CD4-positive, alpha-beta T cell treated with Interleukin-2 at 100 ng/mL for 4 hours (primary cell): ENCODE data around the gene PTPDC1.

Experiments used
- DNase-seq: peaks from one replicate; pipeline ENCODE4 v3.0.0-alpha.2; 2020; ENCODE audit warnings: low spot score

PTPDC1 gene

DNA sequence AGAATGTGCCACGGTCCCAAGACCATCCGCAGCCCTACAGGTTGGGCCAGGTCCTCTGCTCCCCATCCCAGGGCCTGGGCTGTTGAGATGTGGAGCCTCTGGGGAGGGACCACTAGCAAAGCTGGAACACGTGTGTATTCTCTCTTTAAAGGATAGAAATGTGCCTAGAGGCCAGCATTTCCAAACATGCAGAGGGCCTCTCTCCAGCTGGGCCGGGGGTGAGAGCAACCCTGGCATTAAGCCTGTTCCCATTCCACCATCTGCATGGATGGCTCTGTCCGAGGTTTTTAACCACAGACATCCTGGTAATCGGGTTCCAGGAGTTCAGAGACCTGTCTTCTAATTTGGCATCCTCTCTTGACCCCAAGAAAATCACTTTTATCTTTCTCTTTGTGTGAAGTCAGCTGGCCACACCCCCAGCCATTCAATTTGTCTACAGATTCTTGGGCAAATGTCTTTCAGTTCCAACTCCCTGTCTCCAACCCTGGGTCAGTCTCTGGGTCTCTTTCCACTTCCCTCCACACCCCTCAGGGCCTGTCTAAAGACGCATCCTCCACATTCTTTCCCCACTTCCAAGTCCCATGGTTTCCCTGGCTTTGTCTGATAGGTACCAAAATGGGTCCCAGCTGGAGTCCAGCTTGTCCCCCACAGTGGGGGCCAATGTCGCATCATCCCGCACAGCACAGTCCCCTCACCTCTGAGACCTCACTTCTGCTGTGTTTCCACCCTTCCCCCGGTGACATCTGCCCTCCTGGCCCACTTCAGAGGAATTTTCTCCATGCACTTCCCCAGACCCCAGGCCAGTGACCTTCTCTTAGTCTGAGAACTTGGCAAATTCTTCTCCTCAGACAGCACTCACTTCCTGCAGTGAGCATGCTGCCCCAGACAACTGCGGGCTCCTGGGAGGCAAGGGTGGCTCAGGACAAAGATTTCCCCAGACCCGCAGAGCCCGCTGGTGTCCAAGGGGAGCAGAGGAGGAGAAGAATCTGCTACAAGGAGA, 56.8 kb downstream of the PTPDC1 start:
- DNase-seq: no peak

DNA sequence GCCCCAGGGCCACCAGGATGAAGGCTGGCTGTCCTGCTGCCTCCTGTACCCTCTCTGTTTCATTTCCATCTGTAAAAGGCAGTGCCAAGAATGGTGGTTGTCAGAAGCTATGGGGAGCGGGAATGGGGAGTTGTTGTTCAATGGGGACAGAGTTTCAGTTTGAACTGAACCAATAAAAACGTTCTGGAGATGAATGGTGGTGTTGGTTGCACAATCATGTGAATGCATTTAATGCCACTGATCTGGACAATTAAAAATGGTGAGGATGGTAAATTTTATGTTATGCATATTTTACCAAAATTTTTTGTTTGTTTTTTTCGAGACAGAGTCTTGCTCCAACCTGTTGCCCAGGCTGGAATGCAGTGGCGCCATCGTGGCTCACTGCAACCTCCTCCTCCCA, 58.1 kb downstream of the PTPDC1 start:
- no peak for DNase-seq

DNA sequence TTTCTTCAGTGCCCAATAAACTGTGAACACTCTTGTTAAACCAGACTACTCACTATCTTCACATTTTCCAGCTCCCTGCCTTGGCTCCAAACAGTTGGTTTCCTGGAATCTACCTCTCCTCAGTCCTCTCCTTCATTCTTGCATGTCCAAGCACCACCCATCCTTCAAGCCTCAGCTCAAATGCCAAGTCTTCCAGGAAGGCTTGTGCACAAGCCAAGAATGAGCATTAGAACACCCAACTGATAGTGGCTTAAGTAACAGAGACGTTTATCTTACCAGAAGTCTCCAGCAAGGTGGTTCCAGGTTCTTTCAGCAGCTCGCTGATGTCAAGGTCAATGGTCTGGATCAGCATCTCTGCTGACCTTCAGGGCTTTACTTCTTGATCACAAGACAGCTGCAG, 60.1 kb downstream of the PTPDC1 start:
- no peak for DNase-seq

DNA sequence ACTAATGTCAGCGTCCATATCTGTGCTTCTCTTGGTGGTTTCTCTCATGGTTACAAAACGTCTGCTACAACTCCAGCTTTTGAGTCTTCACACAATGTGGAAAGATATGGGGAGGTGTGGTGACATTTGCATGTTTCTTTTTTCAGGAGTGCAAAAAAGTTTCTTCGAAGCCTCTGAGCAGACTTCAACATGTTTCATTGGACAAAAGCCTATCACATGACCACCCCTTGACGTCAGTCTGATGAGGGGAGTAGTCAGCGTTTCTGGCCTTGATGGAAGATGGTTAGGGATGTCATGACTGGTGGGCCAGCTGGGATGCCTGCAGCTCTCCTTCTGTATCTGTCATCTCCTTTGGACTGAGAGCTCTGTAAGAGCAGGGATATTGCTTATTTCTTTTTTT, 61.4 kb downstream of the PTPDC1 start:
- no peak for DNase-seq

DNA sequence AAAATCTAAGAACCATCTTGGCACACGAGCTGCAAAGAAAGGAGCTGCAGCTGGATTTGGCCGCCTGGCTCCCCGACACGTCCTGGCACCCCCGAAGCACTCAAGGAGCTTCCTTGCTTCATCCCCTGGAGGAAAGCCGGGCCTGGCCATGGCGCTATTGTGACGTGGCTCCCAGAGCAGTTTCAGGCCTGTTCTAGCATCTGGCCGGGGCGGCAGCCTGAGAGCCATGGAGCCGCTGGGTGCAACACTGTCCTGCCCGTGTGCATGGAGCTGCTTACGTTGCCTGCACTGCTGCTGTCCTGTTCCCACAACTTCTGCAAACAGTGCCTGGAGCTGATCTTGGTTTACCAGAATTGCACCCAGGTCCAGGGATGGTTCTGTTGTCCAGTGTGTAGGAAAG, 63.5 kb downstream of the PTPDC1 start:
- DNase-seq: no peak

DNA sequence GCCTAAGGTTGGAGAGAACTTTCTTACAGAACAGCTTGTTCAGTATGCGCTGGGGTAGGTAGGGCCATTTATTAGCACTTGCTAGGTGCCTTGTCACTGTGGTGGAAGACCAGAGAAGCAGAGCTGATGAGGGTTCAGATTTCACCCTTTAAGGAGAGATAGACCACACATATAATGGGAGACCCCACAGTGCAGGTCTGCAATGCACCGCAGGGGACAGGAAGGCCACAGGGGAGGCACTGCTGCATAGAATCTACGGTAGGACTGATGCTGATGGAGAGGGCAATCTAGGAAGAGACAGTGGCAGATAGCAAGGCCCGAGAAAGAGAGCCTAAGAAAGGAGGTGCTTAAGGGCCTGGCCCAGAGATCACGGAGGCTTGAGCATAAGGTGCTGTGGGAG, 64.2 kb downstream of the PTPDC1 start:
- DNase-seq: no peak

DNA sequence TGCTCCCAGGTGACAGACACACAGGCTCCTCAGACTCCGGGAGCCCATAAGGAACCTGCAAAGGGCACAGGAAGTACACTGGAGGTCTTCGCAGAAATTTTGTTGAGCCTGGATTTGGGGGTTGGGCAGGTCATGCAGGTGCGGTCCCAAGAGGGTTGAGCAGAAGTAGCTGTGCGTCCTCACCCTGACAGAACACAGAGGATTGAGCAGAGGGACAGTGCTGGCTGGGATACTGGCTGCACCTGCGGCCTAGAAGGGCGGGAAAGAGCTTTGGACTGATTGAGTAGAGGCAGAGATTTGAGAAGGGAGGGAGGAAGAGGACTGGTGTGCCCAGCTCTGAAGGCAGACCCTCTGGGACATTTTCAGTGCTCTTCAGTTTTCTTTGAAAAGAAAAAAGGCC, 65.4 kb downstream of the PTPDC1 start:
- DNase-seq: no peak

DNA sequence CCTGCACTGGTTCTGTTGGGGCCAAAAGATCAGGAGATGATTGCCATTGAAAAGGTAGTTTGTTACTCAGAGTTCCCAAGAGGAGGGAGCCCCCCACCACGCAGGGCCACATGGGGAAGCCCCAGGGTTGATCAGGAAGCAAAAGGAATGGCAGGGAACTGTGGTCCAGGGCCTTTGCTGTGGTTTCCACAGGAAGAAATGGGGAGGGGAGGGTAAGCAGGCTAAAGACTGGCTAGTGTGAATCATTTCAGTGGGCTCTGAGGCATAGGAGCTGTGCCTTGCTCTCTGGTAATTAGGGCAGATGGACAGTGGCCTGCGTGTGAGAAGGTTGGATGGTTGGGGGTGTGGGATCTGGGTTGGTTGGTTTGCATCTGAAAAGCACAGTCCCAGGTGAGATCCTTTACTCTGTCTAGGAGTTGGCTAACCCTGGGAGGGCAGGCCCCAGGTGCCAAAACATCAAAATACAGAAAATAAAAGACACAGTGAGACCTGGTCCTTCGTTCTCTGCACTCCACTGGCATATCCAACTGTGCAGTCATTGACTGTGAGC, 66.1 kb downstream of the PTPDC1 start:
- DNase-seq: no peak

DNA sequence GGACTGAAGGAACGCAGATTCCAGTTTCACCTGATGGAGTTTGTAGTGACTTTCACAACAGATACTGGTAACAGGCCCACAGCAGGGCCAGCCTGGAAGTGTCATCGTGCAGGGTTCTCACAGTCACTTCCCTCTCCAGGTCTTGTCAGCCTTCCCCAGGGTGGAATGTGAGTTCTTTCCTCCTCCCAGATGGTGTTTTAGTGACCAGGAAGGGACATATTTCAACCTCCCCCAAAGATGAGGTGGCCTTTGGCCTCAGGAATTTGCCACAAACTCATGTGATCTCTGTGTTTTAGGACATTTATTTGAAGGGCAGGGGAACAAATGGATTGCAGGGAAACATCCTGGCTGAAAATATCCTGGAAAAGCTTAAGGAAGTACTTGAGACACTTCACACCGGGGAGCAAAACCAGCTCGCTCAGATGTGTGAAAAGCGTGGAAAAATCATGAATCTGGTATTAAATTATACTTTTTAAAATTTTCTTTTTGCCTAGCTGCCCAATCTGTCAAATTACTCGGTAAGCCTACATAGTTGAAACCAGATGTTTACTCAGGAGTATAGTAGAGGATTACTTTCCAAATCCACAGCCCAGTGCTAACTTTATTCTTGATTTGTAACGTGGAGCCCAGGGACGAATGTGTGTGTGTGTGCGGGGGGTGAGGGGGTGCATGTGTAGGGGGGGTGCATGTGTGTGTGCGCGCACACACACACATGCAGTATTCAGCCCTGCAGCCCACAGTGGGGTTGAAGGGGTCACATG, 66.8 kb downstream of the PTPDC1 start:
- DNase-seq: no peak

DNA sequence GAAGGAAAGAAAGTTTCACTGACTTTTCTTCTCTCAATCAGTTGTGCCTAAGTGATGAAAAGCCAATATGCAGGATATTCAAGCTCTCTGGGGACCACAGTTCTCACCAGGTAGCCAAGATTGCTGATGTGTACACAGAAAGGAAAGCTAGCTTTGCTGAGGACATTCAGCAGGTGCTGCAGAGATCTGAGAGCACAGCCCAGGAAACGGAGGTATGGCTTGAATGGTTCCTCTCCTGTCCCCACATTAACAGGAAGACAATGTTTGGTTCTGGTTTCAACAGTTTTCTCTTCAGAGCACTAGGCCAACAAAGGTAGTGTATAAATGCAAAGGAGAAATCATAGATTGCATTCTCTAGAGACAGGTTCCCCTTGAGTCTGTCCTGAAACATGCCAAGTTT, 69.6 kb downstream of the PTPDC1 start:
- no peak for DNase-seq

DNA sequence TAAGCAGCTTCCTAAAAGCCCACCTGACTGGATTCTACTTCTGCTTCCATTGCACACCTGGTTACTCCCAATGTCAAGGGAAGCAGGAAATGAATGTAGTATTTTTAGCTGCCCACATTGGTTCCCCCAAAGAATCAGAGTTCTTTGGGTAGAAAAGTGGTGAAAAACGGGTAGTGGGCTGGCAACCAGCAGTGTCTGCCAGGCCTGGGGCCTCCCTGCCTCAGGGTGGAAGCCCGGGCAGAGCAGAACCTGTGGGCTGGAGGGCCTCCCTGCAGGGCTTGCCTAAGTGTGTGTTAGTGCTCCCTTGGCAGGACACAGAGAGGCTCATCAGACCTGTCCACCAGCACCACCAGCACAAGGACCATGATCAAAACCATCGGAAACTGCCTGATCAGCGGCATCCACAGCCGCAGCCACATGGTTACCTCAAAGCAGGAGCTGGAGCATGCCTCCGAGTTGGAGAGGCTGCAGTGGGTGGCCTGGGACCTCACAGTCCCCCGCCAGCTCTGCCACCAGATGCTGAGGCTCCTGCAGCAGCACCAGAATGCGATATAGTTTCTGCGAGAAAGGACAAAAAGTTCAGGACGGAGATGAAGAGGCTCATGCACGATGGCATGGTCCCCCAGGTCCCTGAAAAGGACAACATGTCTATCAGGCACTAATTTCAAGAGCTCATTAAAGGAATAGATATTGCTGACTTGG, 72.2 kb downstream of the PTPDC1 start:
- DNase-seq: no peak

DNA sequence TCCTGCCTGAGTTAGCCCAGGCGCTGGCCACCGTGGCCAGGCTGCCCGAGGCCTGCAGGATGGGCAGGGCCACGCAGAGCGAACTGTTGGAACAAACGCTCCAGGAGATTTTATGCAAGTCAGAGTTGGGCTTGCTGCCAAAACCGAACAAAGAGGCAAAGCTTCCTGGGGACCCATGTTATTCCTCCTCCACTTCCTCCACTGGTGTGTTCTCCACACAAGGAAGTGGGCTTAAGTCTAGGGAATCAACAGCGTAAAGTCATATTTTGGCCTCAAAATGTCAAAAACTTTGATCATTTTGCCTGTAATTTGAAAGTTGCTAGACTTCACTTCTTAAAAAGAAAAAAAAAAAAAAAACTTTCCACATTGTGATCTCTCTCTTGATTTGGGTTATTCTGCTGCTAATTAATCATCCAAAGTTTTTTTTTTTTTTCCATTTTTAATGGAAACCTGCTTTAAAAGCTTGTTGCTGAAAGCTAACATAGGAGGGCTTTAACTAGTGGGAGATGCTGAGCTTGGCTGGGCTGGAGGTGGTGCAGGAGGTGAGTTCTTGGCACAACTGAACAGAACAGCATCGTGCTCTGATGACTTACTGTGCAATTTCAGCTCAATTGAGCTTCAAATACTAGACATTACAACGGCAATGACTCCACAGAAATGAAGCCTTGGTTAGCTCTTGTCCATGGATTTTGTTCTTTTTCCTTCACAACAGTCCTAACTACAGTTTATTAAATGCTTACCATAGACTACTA, 73.0 kb downstream of the PTPDC1 start:
- DNase-seq: no peak
